ENCODE data around the gene TRAK1. TPM values are rescaled to one million over a fixed set of nuclear protein-coding genes. Genes with fewer than 3 reads are reported as not detected.

Gene TRAK1
- total RNA-seq, 1 experiment from 2014 or later = 41.0 TPM

- Mint-ChIP-seq H3K4me3 (no peak overlapping the region), H3K36me3 (0 out of 2 replicates have a peak, but pooled peaks cover 8% of the 10 kb centered on the region), H3K27ac (0 out of 2 replicates have a peak overlapping the region, but pooled peaks have one; percentile 50), H3K9me3 (no peaks in the 10 kb centered on the region), H3K27me3 (ENCODE audit: low read depth) (no peaks in the 10 kb centered on the region), H3K4me1 (peaks cover 19% of the 10 kb centered on the region)
- DNase-seq (ENCODE audit: low spot score) (no peak), ATAC-seq (no peak)
- ChIA-PET CTCF (interaction anchor here (0.9 to 7.9 kb wide), 3 partner anchors 11 to 58 kb away, joined by 3 to 81 read pairs (median 3); no protein-coding TSS in a partner anchor), POLR2A (no interaction called here)
- no peak for TF ChIP-seq ZNF425 (CRISPR knock-in tag; conservative IDR thresholded peaks at IDR 0.05)
- TF ChIP-seq NR3C1 (CRISPR knock-in tag; conservative IDR thresholded peaks at IDR 0.05; ENCODE audit: low read depth) = no peak
- no peak for TF ChIP-seq RORB (CRISPR knock-in tag; IDR thresholded peaks at IDR 0.05)
Measured at GRCh38 chr3:42177801-42178150, 86.6 kb downstream of the TRAK1 start.

DNA sequence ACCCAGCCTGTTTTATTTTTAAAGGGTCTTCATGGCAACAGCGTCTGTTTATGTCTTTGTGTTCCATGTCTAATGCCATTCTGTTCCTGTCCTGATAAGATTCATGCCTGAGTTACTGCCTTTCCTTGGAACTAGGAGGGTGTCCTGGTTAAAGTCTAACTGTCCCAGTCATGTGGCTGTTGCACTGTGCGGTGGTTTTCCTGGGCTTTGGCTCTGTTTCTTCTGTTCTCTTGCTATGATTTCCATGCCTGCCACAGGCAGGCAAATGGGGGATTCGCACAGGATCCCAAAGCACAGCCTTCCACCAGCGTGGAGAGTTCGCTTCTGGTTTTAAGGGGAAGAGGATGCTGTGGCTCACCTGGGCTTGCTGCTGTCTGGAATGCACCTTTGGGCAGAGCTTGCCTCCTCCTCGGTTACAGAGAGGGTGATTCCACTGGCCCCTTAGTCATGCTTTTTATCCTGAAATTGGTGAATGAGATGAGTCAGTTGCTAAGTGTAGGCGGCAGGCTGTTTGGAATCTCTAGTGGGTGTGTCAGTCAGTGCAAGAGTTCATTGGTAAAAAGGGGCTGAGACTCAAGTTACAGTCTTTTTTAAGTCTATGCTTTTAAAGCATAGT is 88.1 kb downstream of the TRAK1 start:
- peaks cover 28% of the 10 kb centered on the region for H3K4me1 Mint-ChIP-seq
- peak overlapping the region; percentile 95 for H3K27ac Mint-ChIP-seq

DNA sequence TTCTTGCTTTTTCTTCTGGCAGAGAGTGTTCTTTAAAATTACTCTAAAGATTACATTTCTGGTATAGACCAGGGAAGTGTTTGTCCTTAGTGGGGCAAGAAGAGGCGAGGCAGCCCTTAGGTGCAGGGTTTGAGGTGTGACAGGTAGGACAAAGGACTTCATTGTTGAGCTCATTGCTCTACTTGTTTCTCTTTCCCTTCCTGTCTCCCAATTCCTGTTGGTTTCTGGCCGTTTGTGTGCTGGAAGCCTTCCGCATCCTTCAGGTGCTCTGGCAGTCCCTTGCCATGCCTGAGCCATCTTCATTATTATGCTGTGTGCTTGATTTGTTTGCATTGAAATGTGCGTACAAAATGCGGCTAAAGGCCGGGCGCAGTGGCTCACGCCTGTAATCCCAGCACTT is 89.7 kb downstream of the TRAK1 start:
- Mint-ChIP-seq H3K27me3 (ENCODE audit: low read depth) (no peaks in the 10 kb centered on the region), H3K27ac (no peak overlapping the region), H3K4me3 (no peak overlapping the region), H3K4me1 (peaks cover 31% of the 10 kb centered on the region), H3K36me3 (peaks cover 21% of the 10 kb centered on the region), H3K9me3 (no peaks in the 10 kb centered on the region)
- ATAC-seq (no peak), DNase-seq (ENCODE audit: low spot score) (no peak)
- POLR2A ChIA-PET = no interaction called here
- CTCF ChIA-PET = interaction anchor here (0.6 to 7.9 kb wide), 4 partner anchors 11 to 322 kb away, joined by 3 to 81 read pairs (median 3); partner anchors contain the start of gene VIPR1
- TF ChIP-seq USF2 (CRISPR knock-in tag; IDR thresholded peaks at IDR 0.05) (no peak), KAT7 (CRISPR knock-in tag; IDR thresholded peaks at IDR 0.05; ENCODE audit: borderline replicate concordance) (no peak), GTF2I (CRISPR knock-in tag; conservative IDR thresholded peaks at IDR 0.05) (no peak), HMGA2 (CRISPR knock-in tag; IDR thresholded peaks at IDR 0.05) (no peak), ZNF121 (CRISPR knock-in tag; IDR thresholded peaks at IDR 0.05) (no peak), ZNF232 (CRISPR knock-in tag; IDR thresholded peaks at IDR 0.05) (no peak), FOXK1 (CRISPR knock-in tag; IDR thresholded peaks at IDR 0.05) (no peak)
- TF ChIP-seq, protein P1, sequence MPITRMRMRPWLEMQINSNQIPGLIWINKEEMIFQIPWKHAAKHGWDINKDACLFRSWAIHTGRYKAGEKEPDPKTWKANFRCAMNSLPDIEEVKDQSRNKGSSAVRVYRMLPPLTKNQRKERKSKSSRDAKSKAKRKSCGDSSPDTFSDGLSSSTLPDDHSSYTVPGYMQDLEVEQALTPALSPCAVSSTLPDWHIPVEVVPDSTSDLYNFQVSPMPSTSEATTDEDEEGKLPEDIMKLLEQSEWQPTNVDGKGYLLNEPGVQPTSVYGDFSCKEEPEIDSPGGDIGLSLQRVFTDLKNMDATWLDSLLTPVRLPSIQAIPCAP (CRISPR knock-in tag; IDR thresholded peaks at IDR 0.05) = no peak

More for the DNA sequence above, 88.1 kb downstream of the TRAK1 start:
- DNase-seq (ENCODE audit: low spot score) (peak; percentile 29), ATAC-seq (peak; percentile 75)
- no peak overlapping the region for H3K4me3 Mint-ChIP-seq
- no peaks in the 10 kb centered on the region for H3K9me3 Mint-ChIP-seq
- CTCF ChIA-PET = interaction anchor here (1.0 to 7.9 kb wide), 2 partner anchors 13 to 265 kb away, joined by 3 to 81 read pairs; no protein-coding TSS in a partner anchor
- H3K36me3 Mint-ChIP-seq = 0 out of 2 replicates have a peak, but pooled peaks cover 8% of the 10 kb centered on the region
- POLR2A ChIA-PET = no interaction called here
- no peaks in the 10 kb centered on the region for H3K27me3 Mint-ChIP-seq (ENCODE audit: low read depth)
- TF ChIP-seq, protein P2, sequence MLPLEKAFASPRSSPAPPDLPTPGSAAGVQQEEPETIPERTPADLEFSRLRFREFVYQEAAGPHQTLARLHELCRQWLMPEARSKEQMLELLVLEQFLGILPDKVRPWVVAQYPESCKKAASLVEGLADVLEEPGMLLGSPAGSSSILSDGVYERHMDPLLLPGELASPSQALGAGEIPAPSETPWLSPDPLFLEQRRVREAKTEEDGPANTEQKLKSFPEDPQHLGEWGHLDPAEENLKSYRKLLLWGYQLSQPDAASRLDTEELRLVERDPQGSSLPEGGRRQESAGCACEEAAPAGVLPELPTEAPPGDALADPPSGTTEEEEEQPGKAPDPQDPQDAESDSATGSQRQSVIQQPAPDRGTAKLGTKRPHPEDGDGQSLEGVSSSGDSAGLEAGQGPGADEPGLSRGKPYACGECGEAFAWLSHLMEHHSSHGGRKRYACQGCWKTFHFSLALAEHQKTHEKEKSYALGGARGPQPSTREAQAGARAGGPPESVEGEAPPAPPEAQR (CRISPR knock-in tag; IDR thresholded peaks at IDR 0.05) = no peak
- TF ChIP-seq, protein P3, sequence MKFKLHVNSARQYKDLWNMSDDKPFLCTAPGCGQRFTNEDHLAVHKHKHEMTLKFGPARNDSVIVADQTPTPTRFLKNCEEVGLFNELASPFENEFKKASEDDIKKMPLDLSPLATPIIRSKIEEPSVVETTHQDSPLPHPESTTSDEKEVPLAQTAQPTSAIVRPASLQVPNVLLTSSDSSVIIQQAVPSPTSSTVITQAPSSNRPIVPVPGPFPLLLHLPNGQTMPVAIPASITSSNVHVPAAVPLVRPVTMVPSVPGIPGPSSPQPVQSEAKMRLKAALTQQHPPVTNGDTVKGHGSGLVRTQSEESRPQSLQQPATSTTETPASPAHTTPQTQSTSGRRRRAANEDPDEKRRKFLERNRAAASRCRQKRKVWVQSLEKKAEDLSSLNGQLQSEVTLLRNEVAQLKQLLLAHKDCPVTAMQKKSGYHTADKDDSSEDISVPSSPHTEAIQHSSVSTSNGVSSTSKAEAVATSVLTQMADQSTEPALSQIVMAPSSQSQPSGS (CRISPR knock-in tag; IDR thresholded peaks at IDR 0.05; ENCODE audit: borderline replicate concordance, low read depth) = no peak
- TF ChIP-seq MAX (CRISPR knock-in tag; IDR thresholded peaks at IDR 0.05) (no peak), SOX15 (CRISPR knock-in tag; IDR thresholded peaks at IDR 0.05) (no peak), JAZF1 (CRISPR knock-in tag; IDR thresholded peaks at IDR 0.05) (no peak), CBFB (CRISPR knock-in tag; IDR thresholded peaks at IDR 0.05; ENCODE audit: low read depth) (no peak), ZNF121 (CRISPR knock-in tag; IDR thresholded peaks at IDR 0.05) (no peak), MXD4 (CRISPR knock-in tag; IDR thresholded peaks at IDR 0.05; ENCODE audit: borderline replicate concordance) (no peak)
- TF ChIP-seq, protein P4, sequence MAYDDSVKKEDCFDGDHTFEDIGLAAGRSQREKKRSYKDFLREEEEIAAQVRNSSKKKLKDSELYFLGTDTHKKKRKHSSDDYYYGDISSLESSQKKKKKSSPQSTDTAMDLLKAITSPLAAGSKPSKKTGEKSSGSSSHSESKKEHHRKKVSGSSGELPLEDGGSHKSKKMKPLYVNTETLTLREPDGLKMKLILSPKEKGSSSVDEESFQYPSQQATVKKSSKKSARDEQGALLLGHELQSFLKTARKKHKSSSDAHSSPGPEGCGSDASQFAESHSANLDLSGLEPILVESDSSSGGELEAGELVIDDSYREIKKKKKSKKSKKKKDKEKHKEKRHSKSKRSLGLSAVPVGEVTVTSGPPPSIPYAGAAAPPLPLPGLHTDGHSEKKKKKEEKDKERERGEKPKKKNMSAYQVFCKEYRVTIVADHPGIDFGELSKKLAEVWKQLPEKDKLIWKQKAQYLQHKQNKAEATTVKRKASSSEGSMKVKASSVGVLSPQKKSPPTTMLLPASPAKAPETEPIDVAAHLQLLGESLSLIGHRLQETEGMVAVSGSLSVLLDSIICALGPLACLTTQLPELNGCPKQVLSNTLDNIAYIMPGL (CRISPR knock-in tag; IDR thresholded peaks at IDR 0.05) = no peak
